NCI-H2227 treated with DMSO at 0.1 percent for 48 hours (cell line): ENCODE measurements around the gene UCN3.
"Not testable (repeated sequence)": the region's sequence is repeated elsewhere in the genome, so short reads cannot be mapped to it uniquely, and the experiment has no call there.

Experiments used
- DNase-seq: peaks from one replicate; lab custom pipeline; 2025; lab: John Stamatoyannopoulos, UW

The UCN3 gene

GRCh38 chr10:5369362-5370158, 4.8 kb downstream of the UCN3 start:
- DNase-seq, result no peak

- no peak for DNase-seq
These were observed 6.0 kb downstream of the UCN3 start for GRCh38 chr10:5370493-5371352.

- DNase-seq, result no peak
These were observed 8.5 kb downstream of the UCN3 start for GRCh38 chr10:5373307-5373706.

GRCh38 chr10:5373891-5374611, 9.3 kb downstream of the UCN3 start:
- DNase-seq, result no peak

GRCh38 chr10:5376450-5376849, 11.7 kb downstream of the UCN3 start:
- no peak for DNase-seq

- DNase-seq, result not testable (repeated sequence)
These were observed 14.4 kb downstream of the UCN3 start for GRCh38 chr10:5379202-5379601.

GRCh38 chr10:5380395-5380794, 15.6 kb downstream of the UCN3 start:
- not testable (repeated sequence) for DNase-seq

- DNase-seq, result no peak
These were observed 16.4 kb downstream of the UCN3 start for GRCh38 chr10:5381187-5381586.

GRCh38 chr10:5385224-5385623, 20.5 kb downstream of the UCN3 start:
- DNase-seq, result no peak

- no peak for DNase-seq
These were observed 22.4 kb downstream of the UCN3 start for GRCh38 chr10:5387169-5387568.

GRCh38 chr10:5390607-5391205, 25.9 kb downstream of the UCN3 start:
- no peak for DNase-seq

GRCh38 chr10:5391790-5392189, 27.0 kb downstream of the UCN3 start:
- no peak for DNase-seq

GRCh38 chr10:5393529-5393928, 28.8 kb downstream of the UCN3 start:
- no peak for DNase-seq

- no peak for DNase-seq
These were observed 30.4 kb downstream of the UCN3 start for GRCh38 chr10:5395168-5395567.

GRCh38 chr10:5396556-5397300, 32.0 kb downstream of the UCN3 start:
- DNase-seq, result no peak

- DNase-seq, result no peak
These were observed 34.6 kb downstream of the UCN3 start for GRCh38 chr10:5399332-5399731.

GRCh38 chr10:5400468-5401240, 35.9 kb downstream of the UCN3 start:
- DNase-seq, result no peak

GRCh38 chr10:5402798-5403197, 38.0 kb downstream of the UCN3 start:
- no peak for DNase-seq

GRCh38 chr10:5404208-5405041, 39.7 kb downstream of the UCN3 start, which contains the start of gene TUBAL3:
TUBAL3 (minus strand) TSS chr10:5404828; CDS start chr10:5404792, 36 bp downstream.
- DNase-seq, result no peak

- no peak for DNase-seq
These were observed 42.2 kb downstream of the UCN3 start for GRCh38 chr10:5406918-5407317.
